ENCODE measurements around the gene APOB.

The APOB gene, protein sequence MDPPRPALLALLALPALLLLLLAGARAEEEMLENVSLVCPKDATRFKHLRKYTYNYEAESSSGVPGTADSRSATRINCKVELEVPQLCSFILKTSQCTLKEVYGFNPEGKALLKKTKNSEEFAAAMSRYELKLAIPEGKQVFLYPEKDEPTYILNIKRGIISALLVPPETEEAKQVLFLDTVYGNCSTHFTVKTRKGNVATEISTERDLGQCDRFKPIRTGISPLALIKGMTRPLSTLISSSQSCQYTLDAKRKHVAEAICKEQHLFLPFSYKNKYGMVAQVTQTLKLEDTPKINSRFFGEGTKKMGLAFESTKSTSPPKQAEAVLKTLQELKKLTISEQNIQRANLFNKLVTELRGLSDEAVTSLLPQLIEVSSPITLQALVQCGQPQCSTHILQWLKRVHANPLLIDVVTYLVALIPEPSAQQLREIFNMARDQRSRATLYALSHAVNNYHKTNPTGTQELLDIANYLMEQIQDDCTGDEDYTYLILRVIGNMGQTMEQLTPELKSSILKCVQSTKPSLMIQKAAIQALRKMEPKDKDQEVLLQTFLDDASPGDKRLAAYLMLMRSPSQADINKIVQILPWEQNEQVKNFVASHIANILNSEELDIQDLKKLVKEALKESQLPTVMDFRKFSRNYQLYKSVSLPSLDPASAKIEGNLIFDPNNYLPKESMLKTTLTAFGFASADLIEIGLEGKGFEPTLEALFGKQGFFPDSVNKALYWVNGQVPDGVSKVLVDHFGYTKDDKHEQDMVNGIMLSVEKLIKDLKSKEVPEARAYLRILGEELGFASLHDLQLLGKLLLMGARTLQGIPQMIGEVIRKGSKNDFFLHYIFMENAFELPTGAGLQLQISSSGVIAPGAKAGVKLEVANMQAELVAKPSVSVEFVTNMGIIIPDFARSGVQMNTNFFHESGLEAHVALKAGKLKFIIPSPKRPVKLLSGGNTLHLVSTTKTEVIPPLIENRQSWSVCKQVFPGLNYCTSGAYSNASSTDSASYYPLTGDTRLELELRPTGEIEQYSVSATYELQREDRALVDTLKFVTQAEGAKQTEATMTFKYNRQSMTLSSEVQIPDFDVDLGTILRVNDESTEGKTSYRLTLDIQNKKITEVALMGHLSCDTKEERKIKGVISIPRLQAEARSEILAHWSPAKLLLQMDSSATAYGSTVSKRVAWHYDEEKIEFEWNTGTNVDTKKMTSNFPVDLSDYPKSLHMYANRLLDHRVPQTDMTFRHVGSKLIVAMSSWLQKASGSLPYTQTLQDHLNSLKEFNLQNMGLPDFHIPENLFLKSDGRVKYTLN (N-terminal part only)

DNA sequence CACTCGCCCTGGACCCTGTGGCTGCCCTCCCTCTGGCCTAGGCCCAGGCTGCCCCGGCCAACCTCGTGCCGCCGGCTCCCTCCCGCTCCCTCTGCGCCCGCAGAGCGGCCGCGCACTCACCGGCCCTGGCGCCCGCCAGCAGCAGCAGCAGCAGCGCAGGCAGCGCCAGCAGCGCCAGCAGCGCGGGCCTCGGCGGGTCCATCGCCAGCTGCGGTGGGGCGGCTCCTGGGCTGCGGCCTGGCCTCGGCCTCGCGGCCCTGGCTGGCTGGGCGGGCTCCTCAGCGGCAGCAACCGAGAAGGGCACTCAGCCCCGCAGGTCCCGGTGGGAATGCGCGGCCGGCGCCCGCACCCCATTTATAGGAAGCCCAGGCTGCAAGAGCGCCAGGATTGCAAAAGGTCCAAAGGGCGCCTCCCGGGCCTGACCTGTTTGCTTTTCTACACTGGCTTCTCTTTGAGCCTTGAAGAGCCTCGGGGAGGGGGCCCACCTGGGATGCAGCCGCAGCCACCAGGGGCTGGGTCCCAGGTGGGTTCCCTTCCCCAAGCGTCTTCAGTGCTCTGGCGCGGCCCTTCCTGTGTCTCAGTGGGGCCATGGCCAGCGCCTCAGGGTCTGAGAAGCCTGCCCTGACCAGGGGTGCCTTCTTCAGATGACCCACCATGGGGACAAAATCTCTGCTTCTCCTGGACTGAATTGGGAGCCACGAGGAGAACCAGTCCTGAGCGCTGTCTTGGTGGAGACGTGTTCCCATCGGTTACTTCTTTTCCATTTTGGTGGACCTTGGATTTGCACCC, at the start of gene APOB:
Gene APOB, minus strand, starts transcription at position 330 of the 789 bp plus-strand sequence. Its CDS starts 128 bp downstream, at position 202.
- DNase-seq (ENCODE audit: low read depth in 2 of 2, low spot score in 1 of 2) = no peak

DNA sequence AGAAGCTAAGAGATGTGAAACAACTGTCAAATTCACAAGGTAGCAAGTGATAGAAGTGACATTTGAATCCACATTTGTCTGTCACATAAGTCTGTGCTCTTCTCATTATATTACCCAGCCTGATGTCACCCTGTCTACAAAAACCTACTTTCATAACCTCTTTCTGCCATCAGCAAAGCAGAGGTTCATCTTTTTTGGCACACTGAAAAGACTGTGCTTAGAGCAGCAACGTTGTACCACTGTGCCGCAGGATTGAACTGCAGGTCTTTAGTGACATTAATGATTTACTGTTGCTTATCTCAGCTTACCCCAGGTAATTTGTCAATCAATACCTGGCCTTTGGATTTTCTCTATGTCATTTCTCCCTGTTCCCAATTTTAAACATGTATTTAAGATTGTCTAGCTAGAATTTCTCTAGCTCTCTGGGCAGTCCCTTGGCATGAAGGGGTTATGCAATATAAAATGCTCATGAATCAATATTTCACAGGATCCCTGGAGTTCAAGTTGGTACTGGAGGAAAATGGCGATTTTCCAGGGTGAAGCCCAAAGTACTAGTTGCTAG, 48.5 kb upstream of the APOB start:
- no peak for DNase-seq (ENCODE audit: low read depth in 2 of 2, low spot score in 1 of 2)

DNA sequence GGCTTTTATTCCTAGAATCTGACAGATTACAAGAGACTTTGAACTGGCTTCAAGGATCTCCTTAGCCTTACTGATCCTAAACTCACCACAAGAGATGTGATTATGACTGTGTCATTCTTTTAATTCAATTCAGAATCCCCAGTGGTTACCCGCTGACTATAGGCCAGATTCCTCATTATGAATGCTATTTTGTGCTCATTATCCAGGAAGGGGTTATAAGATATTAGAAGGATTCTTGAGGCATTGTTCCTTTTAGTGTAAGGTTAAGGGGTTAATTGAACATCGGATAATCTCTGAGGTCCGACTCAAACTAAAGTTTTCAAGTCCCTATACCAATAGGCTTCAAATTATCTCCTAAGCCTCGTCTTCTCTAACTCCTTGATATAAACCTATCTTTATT, 40.5 kb upstream of the APOB start:
- no peak for DNase-seq (ENCODE audit: low read depth in 2 of 2, low spot score in 1 of 2)

DNA sequence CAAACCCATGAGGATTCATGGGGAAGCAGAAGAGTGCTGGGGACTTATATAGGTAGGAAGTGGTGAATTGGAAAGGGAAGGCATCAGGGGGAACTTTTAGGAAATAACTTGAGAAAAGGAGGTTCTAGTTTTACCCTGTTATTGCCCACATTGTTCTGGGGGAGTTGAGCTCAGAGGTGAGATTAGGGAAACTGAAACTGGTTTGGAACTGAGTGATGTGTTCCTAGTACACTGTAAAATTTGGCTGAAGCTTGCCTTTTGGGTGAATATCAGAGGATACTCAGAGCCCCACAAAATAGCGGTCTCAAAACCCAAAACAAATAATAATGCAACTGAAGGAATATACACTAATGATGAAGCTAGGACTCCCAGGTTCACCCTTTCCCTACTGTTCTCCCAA, 39.6 kb upstream of the APOB start:
- no peak for DNase-seq (ENCODE audit: low read depth in 2 of 2, low spot score in 1 of 2)

DNA sequence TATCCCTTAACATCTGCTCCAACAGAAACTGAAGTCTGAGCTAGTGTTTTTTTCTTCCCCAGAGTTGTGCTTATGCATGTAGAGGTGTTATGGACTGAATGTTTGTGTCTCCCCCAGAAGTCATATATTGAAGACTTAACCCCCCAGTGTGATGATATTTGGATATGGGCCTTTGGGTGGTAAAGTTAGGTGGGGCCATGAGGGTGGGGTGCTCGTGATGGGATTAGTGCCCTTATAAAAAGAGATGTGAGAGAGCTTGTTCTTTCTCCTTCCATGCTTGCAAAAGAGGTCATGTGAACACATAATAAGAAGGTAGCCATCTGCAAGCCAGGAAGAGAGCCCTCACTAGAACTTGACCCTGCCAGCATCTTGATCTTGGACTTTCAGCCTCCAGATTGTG, 34.4 kb upstream of the APOB start:
- no peak for DNase-seq (ENCODE audit: low read depth in 2 of 2, low spot score in 1 of 2)

DNA sequence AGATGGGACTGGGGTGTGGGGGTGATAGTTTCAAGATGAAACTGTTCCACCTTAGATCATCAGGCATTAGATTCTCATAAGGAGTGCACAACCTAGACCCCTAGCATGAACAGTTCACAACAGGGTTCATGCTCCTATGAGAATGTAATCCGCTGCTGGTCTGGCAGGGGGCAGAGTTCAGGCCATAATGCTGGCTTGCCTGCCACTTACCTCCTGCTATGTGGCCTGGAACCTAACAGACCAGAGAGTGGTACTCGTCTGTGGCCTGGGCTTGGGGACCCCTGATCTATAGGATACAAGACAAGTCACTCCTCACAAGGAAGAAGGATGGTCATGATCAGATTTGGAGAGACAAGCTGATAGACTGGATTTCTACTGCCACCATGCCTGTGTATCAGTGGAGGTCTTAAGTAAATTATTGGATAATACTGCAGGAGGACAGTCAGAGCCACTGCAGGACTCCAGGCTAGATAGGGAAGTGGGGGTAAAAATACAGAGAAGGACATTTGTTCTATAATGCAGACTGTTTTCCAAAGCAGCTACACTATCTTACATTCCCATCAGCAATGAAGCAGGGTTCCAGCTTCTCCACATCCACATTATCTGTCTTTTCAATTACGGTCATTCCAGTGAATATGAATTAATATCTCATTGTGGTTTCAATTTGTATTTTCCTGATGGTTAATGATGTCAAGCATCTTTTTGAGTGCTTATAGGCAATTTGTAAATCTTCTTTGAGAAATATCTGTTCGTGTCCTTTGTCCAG, 28.8 kb upstream of the APOB start:
- DNase-seq (ENCODE audit: low read depth in 2 of 2, low spot score in 1 of 2) = no peak

DNA sequence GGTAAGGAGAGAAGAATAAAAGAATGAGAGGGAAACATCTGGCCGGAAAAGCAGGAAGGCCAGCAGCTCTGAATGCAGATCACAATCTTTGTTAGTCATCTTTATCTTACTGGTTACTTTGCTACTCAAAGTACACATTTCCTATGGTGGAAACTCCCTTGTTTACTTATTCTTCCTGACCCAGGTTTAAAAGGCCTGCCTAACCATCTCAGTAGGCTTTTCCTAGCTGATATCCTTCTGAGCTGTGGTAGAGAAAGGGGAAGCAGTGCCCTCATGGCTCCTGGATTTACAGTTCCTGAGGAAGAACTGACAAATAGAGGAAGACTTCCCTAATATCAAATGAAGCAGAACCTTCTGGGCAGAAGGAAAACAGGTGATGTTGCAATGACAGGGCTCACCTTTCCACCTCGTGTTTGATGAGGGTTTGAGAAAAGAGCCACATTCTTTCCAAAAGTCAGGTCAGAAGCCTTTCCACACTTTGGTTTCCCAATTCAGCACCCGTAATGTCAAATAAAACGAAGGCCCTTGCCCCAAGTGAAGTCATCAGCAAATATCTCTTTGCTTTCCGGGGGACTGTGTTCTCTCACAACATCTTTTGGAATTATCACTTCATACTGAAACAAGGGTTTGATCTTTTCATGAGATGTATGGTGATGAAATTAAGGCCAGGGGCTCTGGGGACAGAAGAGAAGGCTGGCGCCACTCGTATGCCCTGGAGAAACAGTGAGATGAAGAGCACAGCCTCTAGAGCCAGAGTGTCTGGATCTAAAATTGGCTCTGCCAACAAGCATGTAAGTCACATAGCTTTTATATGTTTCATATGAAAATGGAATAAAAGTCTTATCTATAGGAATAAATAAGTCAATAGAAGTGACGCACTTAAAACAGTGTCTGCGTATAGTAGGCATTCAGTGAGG, 26.7 kb upstream of the APOB start:
- no peak for DNase-seq (ENCODE audit: low read depth in 2 of 2, low spot score in 1 of 2)

DNA sequence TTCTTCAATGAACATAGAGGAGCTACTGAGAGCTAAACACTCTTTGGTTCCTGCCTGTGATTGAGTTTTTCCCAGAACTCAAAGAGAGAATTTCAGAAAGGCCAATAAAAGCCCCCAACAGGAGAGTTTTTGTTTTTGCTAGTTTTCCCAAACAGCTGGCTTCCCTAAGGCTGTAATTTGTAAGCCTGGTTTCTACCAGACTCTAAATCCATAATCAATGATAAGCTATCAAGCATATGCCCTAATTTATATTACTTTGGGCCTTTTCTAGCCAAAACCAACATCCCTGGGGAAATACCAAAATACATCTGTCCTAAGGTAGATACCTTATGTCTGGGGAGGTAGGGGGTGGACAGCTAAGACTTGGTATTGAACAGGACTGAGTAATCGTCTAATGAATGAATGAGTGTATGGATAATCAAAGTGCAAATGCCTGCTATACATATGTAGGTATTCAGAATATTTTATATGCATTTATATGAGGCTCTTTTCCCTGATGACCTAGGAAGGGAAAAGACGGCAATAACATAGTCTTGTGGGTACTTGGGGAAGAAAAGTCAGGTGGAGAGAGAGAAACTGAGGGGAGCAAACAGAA, 26.0 kb upstream of the APOB start:
- no peak for DNase-seq (ENCODE audit: low read depth in 2 of 2, low spot score in 1 of 2)

DNA sequence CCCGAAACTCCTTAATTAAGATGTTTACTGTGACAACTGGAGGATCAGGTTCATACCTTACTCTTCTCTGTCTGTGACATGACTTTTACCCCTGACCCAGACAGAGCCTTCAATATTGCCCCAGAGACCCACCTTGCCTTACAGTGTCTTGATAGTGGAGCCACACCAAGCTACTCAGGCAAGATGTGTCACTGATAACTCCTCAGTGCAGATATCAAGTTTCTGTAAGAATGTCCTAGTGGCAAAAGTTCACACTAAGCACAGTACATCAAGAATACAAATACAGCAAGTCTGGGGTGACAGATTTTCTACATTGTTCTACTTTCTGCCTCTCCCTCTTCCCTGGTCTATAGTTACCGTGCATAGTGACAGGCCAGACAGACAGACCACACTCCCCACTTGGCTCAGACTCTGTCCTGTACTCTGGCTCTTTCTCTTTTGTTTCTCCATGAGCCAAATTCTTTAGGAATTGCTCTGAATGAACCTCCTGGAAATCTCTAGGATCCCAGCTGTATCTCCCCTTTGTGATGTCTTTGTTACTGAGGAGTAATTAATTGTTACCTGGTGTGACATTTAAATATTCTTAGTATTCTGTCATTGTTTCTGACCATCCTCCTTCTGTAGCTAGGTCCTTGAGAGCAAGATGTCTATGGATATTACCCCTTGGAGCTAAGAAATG, 24.1 kb upstream of the APOB start:
- DNase-seq (ENCODE audit: low read depth in 2 of 2, low spot score in 1 of 2) = no peak

DNA sequence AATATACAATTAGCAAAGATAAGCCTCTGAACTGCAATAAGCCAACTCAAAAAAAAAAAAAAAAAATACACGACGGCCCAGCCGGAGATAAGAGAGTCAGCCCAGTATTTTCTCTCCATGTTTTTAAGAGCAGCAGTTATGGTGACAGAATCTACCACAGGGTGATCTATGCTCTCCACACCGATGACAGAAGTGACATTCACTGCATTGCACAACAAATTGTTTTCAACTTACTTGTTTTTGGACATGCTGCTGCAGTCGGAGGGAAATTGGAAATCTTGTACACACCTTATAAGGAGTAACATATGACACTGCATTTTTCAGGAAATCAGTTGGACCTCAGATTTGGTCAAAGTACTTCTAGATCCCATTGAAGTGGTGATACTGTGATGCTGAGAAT, 23.3 kb upstream of the APOB start:
- no peak for DNase-seq (ENCODE audit: low read depth in 2 of 2, low spot score in 1 of 2)

DNA sequence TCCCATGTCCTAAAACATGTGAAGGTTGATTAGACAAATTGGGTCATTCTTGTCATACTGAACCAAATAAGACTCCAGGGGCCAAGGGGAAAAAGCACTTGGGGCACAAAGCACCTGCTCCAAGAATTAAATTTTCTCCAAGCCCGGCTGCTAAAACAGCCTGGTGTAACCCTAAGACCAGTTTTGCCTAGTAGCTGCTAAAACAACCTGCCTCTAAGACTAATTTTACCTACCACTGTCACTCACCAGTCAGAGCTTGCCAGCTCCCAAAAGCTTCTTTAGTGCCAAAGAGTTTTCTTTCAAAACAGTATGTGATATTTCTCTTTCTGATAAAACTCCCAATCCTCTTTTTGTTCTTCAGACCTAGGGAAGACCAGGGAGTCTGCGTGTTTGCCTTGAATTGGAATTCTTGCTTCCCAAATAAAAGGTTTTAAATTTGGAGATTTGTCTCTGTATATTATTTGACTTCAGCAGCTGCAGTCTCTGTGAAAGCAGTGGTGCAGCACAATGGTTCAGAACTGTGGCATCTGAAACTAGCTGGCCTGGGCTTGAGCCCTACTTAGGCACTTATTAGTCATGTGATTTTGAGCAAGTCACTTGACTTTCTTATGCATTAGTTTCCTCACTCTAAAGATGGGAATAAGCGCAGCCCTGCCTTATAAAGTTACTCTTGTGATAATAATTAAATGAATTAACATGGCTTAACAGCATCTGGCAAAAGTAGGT, 16.2 kb upstream of the APOB start:
- no peak for DNase-seq (ENCODE audit: low read depth in 2 of 2, low spot score in 1 of 2)

DNA sequence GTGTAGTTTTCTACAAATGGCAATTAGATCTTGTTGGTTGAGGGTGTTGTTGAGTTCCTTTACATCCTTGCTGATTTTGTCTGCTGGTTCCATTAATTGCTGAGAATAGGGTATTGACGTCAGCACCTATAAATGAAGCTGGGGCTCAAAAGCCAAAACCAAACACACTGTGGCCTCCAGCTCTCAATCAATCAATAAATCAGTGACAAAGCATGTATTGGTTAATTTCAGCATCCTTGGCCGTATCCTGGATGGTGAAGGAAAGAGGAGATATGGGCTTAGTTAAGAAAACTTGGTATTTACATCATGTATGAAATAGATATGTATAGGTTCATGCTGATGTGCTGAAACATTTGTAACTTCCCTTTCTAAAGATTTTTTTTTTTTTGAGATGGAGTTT, 13.2 kb upstream of the APOB start:
- DNase-seq (ENCODE audit: low read depth in 2 of 2, low spot score in 1 of 2) = no peak

DNA sequence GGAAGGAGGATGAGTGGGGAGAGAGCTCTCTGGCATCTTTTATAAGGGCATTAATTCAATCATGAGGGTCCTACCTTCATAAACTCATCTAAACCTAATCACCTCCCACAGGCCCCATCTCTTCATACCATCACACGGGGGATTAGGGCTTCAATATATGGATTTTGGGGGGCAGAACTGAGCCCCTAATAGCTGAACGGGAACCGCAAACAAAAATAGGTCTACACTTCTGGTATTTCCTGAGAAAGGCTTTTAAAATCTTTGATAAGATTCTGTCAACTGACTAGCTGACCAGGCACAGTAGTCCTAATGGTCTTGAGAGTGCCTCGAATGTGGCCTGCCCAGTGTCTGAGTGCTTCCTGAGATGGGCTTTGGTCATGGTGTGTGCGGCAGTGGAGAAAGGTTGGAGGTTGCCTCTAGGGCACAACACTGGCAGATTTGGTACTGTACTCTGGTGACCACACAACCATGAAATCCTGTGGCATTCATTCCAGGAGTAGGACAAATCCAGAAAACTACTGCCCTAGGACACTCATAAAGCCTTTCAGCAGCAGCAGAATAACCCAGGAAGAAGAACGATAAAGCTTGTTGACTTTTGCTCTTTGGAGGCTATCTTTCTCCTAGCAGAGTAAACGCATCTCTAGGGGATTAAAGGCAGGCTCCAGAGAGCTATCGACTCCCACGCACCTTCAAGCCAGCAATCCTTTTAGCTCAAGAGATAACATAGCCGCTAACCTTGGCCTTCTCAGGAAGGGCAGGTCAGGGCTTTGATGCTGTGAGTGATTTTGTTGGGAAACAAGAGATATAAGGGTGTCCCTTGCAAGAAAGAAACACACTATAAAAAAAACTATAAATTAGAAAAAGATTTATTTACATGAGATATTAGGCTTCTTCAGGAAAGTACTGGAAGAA, 12.3 kb upstream of the APOB start:
- no peak for DNase-seq (ENCODE audit: low read depth in 2 of 2, low spot score in 1 of 2)

DNA sequence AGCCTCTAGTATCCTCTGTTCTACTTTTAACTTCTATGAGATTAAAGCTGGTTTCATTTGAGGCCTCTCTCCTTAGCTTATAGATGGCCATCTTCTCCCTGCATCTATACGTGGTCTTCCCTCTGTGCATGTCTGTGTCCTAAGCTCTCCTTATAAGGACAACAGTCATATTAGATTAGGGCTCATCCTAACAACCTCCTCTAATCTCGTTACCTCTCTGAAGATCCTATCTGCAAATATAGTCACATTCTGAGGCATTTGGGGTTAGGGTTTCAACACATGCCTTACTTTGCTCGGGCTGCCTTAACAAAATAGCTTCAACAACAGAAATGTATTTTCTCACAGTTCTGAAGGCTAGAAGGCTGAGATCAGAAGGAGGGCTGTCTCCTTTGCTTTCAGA, 11.6 kb upstream of the APOB start:
- DNase-seq (ENCODE audit: low read depth in 2 of 2, low spot score in 1 of 2) = no peak

DNA sequence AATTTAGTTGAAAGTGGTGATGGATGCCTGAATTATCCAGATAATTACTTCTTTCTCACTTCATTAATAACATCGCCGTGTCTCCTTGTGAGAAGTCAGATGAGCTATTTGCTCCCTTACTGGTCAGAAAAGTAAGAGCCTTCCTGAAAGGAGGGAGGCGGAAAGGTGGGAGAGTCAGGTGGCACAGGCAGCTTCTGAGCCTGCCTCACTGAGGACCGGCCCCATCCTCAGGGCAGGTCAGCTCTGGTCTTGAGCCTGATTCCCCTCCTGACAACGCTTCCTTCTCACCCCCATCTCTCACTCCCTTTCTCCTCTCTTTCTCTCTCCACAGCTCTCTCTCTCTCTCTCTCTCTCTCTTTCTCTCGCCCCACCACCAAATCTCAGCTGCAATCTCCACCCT, 10.1 kb upstream of the APOB start:
- DNase-seq (ENCODE audit: low read depth in 2 of 2, low spot score in 1 of 2) = no peak

DNA sequence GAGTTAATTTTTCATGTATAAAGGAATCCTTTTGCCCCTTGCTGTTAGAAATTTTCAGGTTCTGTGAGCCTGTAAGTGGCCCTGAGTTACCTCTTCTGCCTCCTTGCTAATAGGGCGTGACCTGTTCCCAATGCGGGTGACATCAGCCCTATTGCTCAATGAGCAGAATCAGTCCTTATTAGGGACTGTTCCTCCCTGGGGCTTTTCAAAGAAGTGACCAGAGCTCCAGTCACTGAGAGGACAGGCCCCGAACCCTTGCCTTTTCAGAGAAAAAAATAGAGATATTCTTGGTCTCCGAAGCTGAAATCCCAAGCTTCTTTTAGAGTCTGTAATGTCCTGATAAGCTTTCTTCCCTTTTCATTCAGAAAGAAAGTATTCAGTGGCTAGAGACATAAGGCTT, 8.2 kb upstream of the APOB start:
- DNase-seq (ENCODE audit: low read depth in 2 of 2, low spot score in 1 of 2) = no peak
